Measurements from ENCODE around the gene DNAJC1.

The DNAJC1 gene

DNA sequence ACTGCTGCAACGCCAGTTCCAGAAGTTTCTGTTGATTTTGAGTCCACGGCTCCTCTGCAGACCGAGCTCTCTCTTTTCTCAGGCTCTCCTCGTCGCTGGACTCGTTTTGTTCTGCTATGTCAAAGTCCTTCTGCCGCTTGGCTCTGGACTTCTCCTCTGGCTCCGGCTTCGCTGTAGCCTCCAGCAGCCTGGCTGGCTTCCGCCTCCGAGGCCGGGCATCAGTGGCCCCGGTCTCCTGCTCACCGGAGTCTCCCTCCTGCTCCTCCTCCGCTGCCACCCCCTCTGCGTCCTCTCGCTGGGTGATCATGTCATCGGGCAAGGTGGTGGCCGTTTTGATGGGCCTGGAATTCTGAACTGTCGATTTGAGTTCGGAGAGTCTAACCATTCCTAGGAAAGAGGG, 244.3 kb downstream of the DNAJC1 start (continued):
- TF ChIP-seq KLF1 (tag by site-specific recombination; IDR thresholded peaks at IDR 0.05) (no peak), ZNF121 (tag by site-specific recombination; IDR thresholded peaks at IDR 0.05) (no peak), ZBTB48 (tag by site-specific recombination; IDR thresholded peaks at IDR 0.05) (no peak), ZNF302 (tag by site-specific recombination; IDR thresholded peaks at IDR 0.05; ENCODE audit: low read depth) (no peak), ZSCAN30 (tag by site-specific recombination; IDR thresholded peaks at IDR 0.05) (no peak), BCL11A (tag by site-specific recombination; IDR thresholded peaks at IDR 0.05; ENCODE audit: low read depth) (no peak)
- TF ChIP-seq, protein P1, sequence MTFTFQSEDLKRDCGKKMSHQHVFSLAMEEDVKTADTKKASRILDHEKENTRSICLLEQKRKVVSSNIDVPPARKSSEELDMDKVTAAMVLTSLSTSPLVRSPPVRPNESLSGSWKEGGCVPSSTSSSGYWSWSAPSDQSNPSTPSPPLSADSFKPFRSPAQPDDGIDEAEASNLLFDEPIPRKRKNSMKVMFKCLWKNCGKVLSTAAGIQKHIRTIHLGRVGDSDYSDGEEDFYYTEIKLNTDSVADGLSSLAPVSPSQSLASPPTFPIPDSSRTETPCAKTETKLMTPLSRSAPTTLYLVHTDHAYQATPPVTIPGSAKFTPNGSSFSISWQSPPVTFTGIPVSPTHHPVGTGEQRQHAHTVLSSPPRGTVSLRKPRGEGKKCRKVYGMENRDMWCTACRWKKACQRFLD (tag by site-specific recombination; IDR thresholded peaks at IDR 0.05), result no peak

- H3K4me1 ChIP-seq (ENCODE audit: control insufficient read depth, insufficient read depth, low read length), result no peaks in the 10 kb centered on the region
- no peak for TF ChIP-seq ZBTB10 (tag by site-specific recombination; IDR thresholded peaks at IDR 0.05)
- no peak for TF ChIP-seq ZNF792 (tag by site-specific recombination; IDR thresholded peaks at IDR 0.05)
- TF ChIP-seq ZFP41 (tag by site-specific recombination; IDR thresholded peaks at IDR 0.05; ENCODE audit: borderline replicate concordance), result no peak
- no peak for TF ChIP-seq ZNF2 (tag by site-specific recombination; IDR thresholded peaks at IDR 0.05)
- TF ChIP-seq ZNF280D (tag by site-specific recombination; IDR thresholded peaks at IDR 0.05), result no peak
- TF ChIP-seq SCRT1 (tag by site-specific recombination; IDR thresholded peaks at IDR 0.05; ENCODE audit: borderline replicate concordance), result no peak
- no peak for TF ChIP-seq ZEB2 (tag by site-specific recombination; IDR thresholded peaks at IDR 0.05)
- no peak for TF ChIP-seq SALL2 (tag by site-specific recombination; IDR thresholded peaks at IDR 0.05; ENCODE audit: borderline replicate concordance)
- TF ChIP-seq ZNF768 (tag by site-specific recombination; IDR thresholded peaks at IDR 0.05), result no peak
- TF ChIP-seq ZNF146 (tag by site-specific recombination; IDR thresholded peaks at IDR 0.05), result no peak
- no peak for TF ChIP-seq ZNF175 (tag by site-specific recombination; IDR thresholded peaks at IDR 0.05)
- no peak for TF ChIP-seq ZNF148 (tag by site-specific recombination; IDR thresholded peaks at IDR 0.05; ENCODE audit: borderline replicate concordance)
- TF ChIP-seq YY1 (tag by site-specific recombination; IDR thresholded peaks at IDR 0.05), result no peak
- no peak for TF ChIP-seq ZNF660 (tag by site-specific recombination; IDR thresholded peaks at IDR 0.05)
- no peak for TF ChIP-seq ZNF133 (tag by site-specific recombination; IDR thresholded peaks at IDR 0.05)
- TF ChIP-seq ZNF266 (tag by site-specific recombination; IDR thresholded peaks at IDR 0.05; ENCODE audit: low read depth), result no peak
- TF ChIP-seq GLIS2 (tag by site-specific recombination; IDR thresholded peaks at IDR 0.05), result no peak
- TF ChIP-seq ZNF600 (tag by site-specific recombination; IDR thresholded peaks at IDR 0.05), result no peak
- POLR2A ChIA-PET, result no interaction called here
- H3K27ac ChIP-seq (ENCODE audit: extremely low read depth, low read depth, low read length), result no peak overlapping the region
- CTCF ChIA-PET, result no interaction called here
- H3K36me3 ChIP-seq (ENCODE audit: control insufficient read depth in 2 of 2, insufficient read depth in 1 of 2, low read length in 2 of 2), result peaks cover 0 to 6% of the 10 kb centered on the region in 2 experiments; a peak in 1 of 3 replicates
- no peaks in the 10 kb centered on the region for H3K9me3 ChIP-seq (ENCODE audit: control insufficient read depth, insufficient read depth, low read depth, low read length)
- no peak overlapping the region for H3K4me3 ChIP-seq (ENCODE audit: low read depth, low read length)
These were observed 244.8 kb downstream of the DNAJC1 start for GRCh38 chr10:21758696-21759095.
